HepG2 (cell line): ENCODE results near the gene SLC5A10. TPM values are rescaled to one million over a fixed set of nuclear protein-coding genes. Genes with fewer than 3 reads are reported as not detected.

Experiments
- GABPA ChIP-seq, 2 experiments: IDR thresholded peaks; 2 replicates each; pipeline ENCODE4 v1.6.1; 2011 to 2016; ENCODE audit warnings: low read depth in 2 of 2, low read length in 1 of 2, missing biosample characterization in 1 of 2, missing genetic modification characterization in 1 of 2
- GPN1 ChIP-seq: sonication (generic); formaldehyde crosslinking; IDR thresholded peaks from 2 replicates; pipeline ENCODE4 v1.5.1; 2020; ENCODE audit warnings: missing genetic modification reagents, borderline replicate concordance
- NR1H2 ChIP-seq: sonication (generic); formaldehyde crosslinking; IDR thresholded peaks from 2 replicates; pipeline ENCODE4 v1.8.1; 2022; ENCODE audit warnings: low read depth, missing genetic modification reagents, borderline replicate concordance
- SAFB2 ChIP-seq: sonication (generic); formaldehyde crosslinking; IDR thresholded peaks from 2 replicates; pipeline ENCODE4 v1.5.1; 2020; ENCODE audit warnings: missing genetic modification reagents, low read depth, mild to moderate bottlenecking, borderline replicate concordance
- TAF1 ChIP-seq: sonication (generic); formaldehyde crosslinking; IDR thresholded peaks from 2 replicates; pipeline ENCODE4 v1.4.0; 2020; ENCODE audit warnings: missing genetic modification reagents
- U2AF1 ChIP-seq: fragments of 200-400 bp; formaldehyde crosslinking; optimal IDR thresholded peaks from 2 replicates; pipeline ENCODE3; 2017; ENCODE audit warnings: mild to moderate bottlenecking, low read depth, low read length
- ZBTB21 ChIP-seq: sonication (generic); formaldehyde crosslinking; IDR thresholded peaks from 2 replicates; pipeline ENCODE4 v1.4.0; 2020; ENCODE audit warnings: missing genetic modification reagents
- ZFX ChIP-seq: sonication (generic); formaldehyde crosslinking; IDR thresholded peaks from 2 replicates; pipeline ENCODE4 v1.4.0; 2020; ENCODE audit warnings: mild to moderate bottlenecking, low read depth, missing genetic modification reagents, moderate library complexity
- ZNF652 ChIP-seq: IDR thresholded peaks from 2 replicates; pipeline ENCODE4 v1.6.1; 2016; ENCODE audit warnings: low read depth, borderline replicate concordance
- ZNF709 ChIP-seq: sonication (generic); formaldehyde crosslinking; IDR thresholded peaks from 2 replicates; pipeline ENCODE4 v1.5.0; 2020; ENCODE audit warnings: mild to moderate bottlenecking, missing genetic modification reagents
- ZNF883 ChIP-seq: sonication (generic); formaldehyde crosslinking; IDR thresholded peaks from 2 replicates; pipeline ENCODE4 v1.5.1; 2020; ENCODE audit warnings: mild to moderate bottlenecking, missing genetic modification reagents; ENCODE audit errors: not compliant biosample characterization
- polyA plus RNA-seq, 8 experiments: library from polyadenylated mRNA; depleted of rRNA in 3 of 8; stranded (reverse) in 7 of 8; unstranded in 1 of 8; fragments of >200 nt; fragmentation: Illumina TruSeq in 4 of 8; extraction: Trizol in 4 of 8; gene quantifications; 2 replicates each; pipeline versions ENCODE4 v1.2.1 to v1.2.3, GENCODE V29; 2011 to 2016; ENCODE audit warnings: low read depth in 4 of 8, missing spikeins in 1 of 8, mixed read lengths in 1 of 8; ENCODE audit not compliant: insufficient read depth in 1 of 8
- total RNA-seq, 5 experiments: library from RNA; depleted of rRNA; stranded (reverse); fragments of >200 nt; fragmentation: Illumina TruSeq; extraction: Trizol; gene quantifications; 2 replicates each; pipeline ENCODE4 v1.2.3, GENCODE V29; 2016; ENCODE audit warnings: low read depth in 1 of 5
- TF ChIP-seq, protein P1 (sequence below): sonication (generic); formaldehyde crosslinking; IDR thresholded peaks from 2 replicates; pipeline ENCODE4 v1.4.0; 2020; ENCODE audit warnings: mild to moderate bottlenecking, missing genetic modification reagents
- TF ChIP-seq, protein P2 (sequence below): sonication (generic); formaldehyde crosslinking; IDR thresholded peaks from 2 replicates; pipeline ENCODE4 v1.5.1; 2020; ENCODE audit warnings: mild to moderate bottlenecking, missing genetic modification reagents
- TF ChIP-seq, protein P3 (sequence below): sonication (generic); formaldehyde crosslinking; IDR thresholded peaks from 2 replicates; pipeline ENCODE4 v1.4.0; 2020; ENCODE audit warnings: missing genetic modification reagents
- TF ChIP-seq, protein P4 (sequence below): sonication (generic); formaldehyde crosslinking; conservative IDR thresholded peaks from 2 replicates; pipeline ENCODE4 v1.4.0; 2020; ENCODE audit warnings: missing genetic modification reagents

The SLC5A10 gene
- total and polyA plus RNA-seq, 2 of the 13 experiments (the other 11 are each of a cell fraction or from before 2014, with no cell fraction given), result 0.05 TPM; not detected in 1

DNA sequence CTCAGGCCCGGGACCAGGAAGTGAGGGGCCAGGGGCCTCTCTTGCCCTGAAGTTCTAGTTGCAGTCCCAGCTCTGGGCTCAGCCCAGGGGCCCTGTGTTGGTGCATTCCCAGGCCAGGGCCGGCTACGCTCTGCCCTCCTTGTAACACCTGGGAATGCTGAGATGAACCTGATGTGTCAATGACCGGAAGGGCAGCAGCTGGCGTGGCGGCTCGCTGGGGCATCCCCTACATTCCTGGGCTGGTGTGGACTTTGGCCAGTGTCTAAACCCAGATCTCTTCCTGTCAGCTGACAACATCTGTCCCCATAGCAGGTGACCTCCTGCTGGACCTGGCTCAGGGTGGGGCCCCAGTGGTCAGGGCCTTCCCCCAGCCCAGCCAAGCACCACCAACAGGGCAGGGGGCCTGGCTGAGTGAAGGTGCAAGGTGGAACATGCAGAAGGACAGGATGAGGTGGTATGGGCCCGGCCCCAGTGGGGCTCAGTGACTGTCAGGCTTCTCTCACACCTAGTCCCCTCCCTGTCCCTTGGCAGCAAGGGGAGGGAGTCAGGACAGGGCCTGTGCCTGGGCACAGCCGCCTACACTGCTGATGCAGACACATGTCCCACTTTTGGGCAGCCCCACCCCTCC, 36.7 kb downstream of the SLC5A10 start (continued):
- peak; percentile 37; the same call in 1 of the 2 replicates for TF ChIP-seq ZBTB21
- no peak for TF ChIP-seq GPN1 (CRISPR knock-in tag)
- TF ChIP-seq ZNF652 (CRISPR knock-in tag), result peak; percentile 36; the same call in 1 of the 2 replicates
- TF ChIP-seq, protein P1, sequence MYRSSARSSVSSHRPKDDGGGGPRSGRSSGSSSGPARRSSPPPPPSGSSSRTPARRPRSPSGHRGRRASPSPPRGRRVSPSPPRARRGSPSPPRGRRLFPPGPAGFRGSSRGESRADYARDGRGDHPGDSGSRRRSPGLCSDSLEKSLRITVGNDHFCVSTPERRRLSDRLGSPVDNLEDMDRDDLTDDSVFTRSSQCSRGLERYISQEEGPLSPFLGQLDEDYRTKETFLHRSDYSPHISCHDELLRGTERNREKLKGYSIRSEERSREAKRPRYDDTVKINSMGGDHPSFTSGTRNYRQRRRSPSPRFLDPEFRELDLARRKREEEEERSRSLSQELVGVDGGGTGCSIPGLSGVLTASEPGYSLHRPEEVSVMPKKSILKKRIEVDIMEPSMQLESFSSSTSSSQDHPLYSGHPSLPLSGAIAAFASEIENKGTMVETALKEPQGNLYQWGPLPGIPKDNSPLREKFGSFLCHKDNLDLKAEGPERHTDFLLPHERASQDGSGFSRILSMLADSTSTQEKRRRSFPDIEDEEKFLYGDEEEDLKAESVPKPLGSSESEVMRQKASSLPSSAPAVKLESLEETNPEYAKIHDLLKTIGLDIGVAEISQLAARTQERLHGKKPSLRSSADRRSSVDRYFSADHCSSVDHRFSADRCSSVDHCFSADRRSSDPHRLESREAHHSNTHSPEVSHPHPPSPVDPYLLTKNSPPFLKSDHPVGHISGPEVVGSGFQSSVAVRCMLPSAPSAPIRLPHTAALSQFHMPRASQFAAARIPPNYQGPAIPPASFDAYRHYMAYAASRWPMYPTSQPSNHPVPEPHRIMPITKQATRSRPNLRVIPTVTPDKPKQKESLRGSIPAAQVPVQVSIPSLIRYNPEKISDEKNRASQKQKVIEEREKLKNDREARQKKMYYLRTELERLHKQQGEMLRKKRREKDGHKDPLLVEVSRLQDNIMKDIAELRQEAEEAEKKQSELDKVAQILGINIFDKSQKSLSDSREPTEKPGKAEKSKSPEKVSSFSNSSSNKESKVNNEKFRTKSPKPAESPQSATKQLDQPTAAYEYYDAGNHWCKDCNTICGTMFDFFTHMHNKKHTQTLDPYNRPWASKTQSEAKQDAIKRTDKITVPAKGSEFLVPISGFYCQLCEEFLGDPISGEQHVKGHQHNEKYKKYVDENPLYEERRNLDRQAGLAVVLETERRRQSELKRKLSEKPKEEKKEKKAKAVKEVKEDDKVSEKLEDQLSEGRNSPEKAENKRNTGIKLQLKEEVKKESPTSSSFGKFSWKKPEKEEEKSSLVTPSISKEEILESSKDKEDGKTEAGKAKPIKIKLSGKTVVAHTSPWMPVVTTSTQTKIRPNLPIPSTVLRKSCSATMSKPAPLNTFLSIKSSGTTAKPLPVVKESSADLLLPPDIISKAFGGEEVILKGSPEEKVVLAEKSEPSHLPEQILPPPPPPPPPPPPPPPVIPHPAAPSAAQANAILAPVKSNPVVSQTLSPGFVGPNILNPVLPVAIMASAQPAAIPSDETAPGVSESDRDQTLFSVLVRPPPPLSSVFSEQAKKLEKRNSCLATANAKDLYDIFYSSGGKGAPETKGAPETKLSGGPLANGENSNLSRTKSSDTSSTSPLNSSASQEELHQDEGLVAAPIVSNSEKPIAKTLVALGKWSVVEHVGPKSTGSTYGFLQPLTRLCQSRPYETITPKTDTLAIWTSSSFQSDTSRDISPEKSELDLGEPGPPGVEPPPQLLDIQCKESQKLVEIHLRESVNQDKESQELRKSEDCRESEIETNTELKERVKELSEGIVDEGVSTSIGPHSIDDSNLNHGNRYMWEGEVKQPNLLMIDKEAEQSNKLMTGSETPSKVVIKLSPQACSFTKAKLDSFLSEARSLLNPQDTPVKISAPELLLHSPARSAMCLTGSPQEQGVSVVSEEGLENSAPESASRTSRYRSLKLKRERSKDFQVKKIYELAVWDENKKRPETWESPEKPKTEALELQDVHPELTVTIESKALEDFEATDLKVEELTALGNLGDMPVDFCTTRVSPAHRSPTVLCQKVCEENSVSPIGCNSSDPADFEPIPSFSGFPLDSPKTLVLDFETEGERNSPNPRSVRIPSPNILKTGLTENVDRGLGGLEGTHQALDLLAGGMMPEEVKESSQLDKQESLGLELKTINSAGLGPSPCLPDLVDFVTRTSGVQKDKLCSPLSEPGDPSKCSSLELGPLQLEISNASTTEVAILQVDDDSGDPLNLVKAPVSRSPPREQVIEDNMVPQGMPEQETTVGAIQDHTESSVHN (CRISPR knock-in tag), result peak; percentile 78; the same call in 1 of the 2 replicates
- no peak for TF ChIP-seq SAFB2 (CRISPR knock-in tag)
- peak; percentile 32; the same call in 1 of the 2 replicates for TF ChIP-seq GABPA (IDR thresholded peaks at IDR 0.05; ENCODE audit: low read depth, low read length)
- peak; percentile 89 for TF ChIP-seq GABPA (CRISPR knock-in tag; IDR thresholded peaks at IDR 0.05; ENCODE audit: low read depth)
- TF ChIP-seq, protein P2, sequence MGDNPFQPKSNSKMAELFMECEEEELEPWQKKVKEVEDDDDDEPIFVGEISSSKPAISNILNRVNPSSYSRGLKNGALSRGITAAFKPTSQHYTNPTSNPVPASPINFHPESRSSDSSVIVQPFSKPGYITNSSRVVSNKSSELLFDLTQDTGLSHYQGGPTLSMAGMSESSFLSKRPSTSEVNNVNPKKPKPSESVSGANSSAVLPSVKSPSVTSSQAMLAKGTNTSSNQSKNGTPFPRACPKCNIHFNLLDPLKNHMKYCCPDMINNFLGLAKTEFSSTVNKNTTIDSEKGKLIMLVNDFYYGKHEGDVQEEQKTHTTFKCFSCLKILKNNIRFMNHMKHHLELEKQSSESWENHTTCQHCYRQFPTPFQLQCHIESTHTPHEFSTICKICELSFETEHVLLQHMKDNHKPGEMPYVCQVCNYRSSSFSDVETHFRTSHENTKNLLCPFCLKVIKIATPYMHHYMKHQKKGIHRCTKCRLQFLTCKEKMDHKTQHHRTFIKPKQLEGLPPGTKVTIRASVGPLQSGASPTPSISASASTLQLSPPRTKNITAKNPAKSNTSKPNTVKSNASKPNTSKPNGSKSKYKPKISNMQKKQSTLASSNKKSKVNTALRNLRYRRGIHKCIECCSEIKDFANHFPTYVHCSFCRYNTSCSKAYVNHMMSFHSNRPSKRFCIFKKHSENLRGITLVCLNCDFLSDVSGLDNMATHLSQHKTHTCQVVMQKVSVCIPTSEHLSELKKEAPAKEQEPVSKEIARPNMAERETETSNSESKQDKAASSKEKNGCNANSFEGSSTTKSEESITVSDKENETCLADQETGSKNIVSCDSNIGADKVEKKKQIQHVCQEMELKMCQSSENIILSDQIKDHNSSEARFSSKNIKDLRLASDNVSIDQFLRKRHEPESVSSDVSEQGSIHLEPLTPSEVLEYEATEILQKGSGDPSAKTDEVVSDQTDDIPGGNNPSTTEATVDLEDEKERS (CRISPR knock-in tag), result peak; percentile 49; the same call in 1 of the 2 replicates
- peak; percentile 67; the same call in 1 of the 2 replicates for TF ChIP-seq ZNF709
- peak; percentile 77 for TF ChIP-seq U2AF1
- TF ChIP-seq, protein P3, sequence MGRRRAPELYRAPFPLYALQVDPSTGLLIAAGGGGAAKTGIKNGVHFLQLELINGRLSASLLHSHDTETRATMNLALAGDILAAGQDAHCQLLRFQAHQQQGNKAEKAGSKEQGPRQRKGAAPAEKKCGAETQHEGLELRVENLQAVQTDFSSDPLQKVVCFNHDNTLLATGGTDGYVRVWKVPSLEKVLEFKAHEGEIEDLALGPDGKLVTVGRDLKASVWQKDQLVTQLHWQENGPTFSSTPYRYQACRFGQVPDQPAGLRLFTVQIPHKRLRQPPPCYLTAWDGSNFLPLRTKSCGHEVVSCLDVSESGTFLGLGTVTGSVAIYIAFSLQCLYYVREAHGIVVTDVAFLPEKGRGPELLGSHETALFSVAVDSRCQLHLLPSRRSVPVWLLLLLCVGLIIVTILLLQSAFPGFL (CRISPR knock-in tag), result no peak
- peak; percentile 79 for TF ChIP-seq ZNF883 (CRISPR knock-in tag)
- TF ChIP-seq, protein P4, sequence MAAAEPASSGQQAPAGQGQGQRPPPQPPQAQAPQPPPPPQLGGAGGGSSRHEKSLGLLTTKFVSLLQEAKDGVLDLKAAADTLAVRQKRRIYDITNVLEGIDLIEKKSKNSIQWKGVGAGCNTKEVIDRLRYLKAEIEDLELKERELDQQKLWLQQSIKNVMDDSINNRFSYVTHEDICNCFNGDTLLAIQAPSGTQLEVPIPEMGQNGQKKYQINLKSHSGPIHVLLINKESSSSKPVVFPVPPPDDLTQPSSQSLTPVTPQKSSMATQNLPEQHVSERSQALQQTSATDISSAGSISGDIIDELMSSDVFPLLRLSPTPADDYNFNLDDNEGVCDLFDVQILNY (CRISPR knock-in tag), result no peak
- 0 out of 2 replicates have a peak, but pooled peaks have one; percentile 30 for TF ChIP-seq TAF1
- no peak; the same call in 1 of the 2 replicates for TF ChIP-seq NR1H2 (CRISPR knock-in tag)
- TF ChIP-seq ZFX, result peak; percentile 91
